ENCODE results near the gene GNAQ. TPM values are rescaled to one million over a fixed set of nuclear protein-coding genes. Genes with fewer than 3 reads are reported as not detected.
A peak's percentile ranks its signal among the peaks of the same experiment; 100 is the strongest.

GNAQ gene
- total and polyA plus RNA-seq, 2 of the 13 experiments (the other 11 are each of a cell fraction or from before 2014, with no cell fraction given): 16.5 to 17.7 TPM

DNA sequence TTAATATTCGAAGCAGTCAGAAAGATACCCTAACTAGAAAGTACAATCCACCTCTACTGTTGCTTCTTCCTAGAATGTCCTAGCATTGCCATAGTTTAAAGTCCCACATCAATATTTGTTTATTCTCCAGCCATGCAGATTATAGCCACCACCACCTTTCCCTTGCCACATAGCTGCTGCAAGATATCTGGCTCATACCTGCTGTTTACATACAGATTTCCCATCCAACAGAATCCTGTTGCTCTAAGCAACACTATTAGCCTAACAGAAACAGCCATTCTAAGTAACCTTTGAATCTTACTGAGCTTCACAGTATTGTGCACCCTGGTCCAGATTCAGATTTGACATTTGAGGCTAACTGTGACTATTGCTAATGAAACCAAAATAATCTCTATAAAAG, 45.6 kb downstream of the GNAQ start (continued):
- TF ChIP-seq KIAA2018 (CRISPR knock-in tag; IDR thresholded peaks at IDR 0.05; ENCODE audit: borderline replicate concordance) (no peak), THAP11 (CRISPR knock-in tag; IDR thresholded peaks at IDR 0.05) (no peak), ZFAT (CRISPR knock-in tag; conservative IDR thresholded peaks at IDR 0.05) (no peak), NFE2 (CRISPR knock-in tag; IDR thresholded peaks at IDR 0.05) (no peak), EP300 (IDR thresholded peaks at IDR 0.05; ENCODE audit: low read depth in 2 of 2, low read length in 2 of 2) (no peak), EP300 (CRISPR knock-in tag; IDR thresholded peaks at IDR 0.05; ENCODE audit: borderline replicate concordance) (no peak), ZNF652 (CRISPR knock-in tag; IDR thresholded peaks at IDR 0.05; ENCODE audit: borderline replicate concordance, low read depth) (no peak), HIVEP1 (CRISPR knock-in tag; IDR thresholded peaks at IDR 0.05) (no peak), PHF21A (CRISPR knock-in tag; IDR thresholded peaks at IDR 0.05) (0 out of 2 replicates have a peak, but pooled peaks have one; percentile 27), FOXK2 (IDR thresholded peaks at IDR 0.05) (peak; percentile 81), GTF2F1 (IDR thresholded peaks at IDR 0.05; ENCODE audit: low read length) (no peak), ZNF34 (CRISPR knock-in tag; IDR thresholded peaks at IDR 0.05; ENCODE audit: borderline replicate concordance) (no peak), PAXIP1 (CRISPR knock-in tag; conservative IDR thresholded peaks at IDR 0.05) (peak; percentile 32; the same call in 1 of the 2 replicates), ZNF460 (CRISPR knock-in tag; IDR thresholded peaks at IDR 0.05; ENCODE audit: borderline replicate concordance) (no peak), ZNF768 (CRISPR knock-in tag; IDR thresholded peaks at IDR 0.05) (no peak)
- TF ChIP-seq, protein P1, sequence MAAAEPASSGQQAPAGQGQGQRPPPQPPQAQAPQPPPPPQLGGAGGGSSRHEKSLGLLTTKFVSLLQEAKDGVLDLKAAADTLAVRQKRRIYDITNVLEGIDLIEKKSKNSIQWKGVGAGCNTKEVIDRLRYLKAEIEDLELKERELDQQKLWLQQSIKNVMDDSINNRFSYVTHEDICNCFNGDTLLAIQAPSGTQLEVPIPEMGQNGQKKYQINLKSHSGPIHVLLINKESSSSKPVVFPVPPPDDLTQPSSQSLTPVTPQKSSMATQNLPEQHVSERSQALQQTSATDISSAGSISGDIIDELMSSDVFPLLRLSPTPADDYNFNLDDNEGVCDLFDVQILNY (CRISPR knock-in tag; conservative IDR thresholded peaks at IDR 0.05): no peak
- TF ChIP-seq, protein P2, sequence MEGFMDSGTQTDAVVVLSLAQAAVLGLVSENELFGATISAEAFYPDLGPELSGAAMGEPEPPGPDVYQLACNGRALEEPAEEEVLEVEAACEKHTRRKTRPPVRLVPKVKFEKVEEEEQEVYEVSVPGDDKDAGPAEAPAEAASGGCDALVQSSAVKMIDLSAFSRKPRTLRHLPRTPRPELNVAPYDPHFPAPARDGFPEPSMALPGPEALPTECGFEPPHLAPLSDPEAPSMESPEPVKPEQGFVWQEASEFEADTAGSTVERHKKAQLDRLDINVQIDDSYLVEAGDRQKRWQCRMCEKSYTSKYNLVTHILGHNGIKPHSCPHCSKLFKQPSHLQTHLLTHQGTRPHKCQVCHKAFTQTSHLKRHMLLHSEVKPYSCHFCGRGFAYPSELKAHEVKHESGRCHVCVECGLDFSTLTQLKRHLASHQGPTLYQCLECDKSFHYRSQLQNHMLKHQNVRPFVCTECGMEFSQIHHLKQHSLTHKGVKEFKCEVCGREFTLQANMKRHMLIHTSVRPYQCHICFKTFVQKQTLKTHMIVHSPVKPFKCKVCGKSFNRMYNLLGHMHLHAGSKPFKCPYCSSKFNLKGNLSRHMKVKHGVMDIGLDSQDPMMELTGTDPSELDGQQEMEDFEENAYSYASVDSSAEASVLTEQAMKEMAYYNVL (CRISPR knock-in tag; IDR thresholded peaks at IDR 0.05; ENCODE audit: borderline replicate concordance): no peak

Measured in HepG2 (cell line).